Astrocyte (in vitro differentiated cells and primary cell): ENCODE results near the gene TGFB1I1. TPM values are rescaled to one million over a fixed set of nuclear protein-coding genes. Genes with fewer than 3 reads are reported as not detected.
A peak's percentile ranks its signal among the peaks of the same experiment; 100 is the strongest.

Source experiments
- DNase-seq: peaks from one replicate; pipeline ENCODE4 v3.0.0-alpha.2; 2010; ENCODE audit warnings: low read depth
- FAIRE-seq: peaks from 2 replicates; lab custom pipeline; 2011; peaks lifted over from hg19 to GRCh38; lab: Jason Lieb, UNC
- H2AFZ ChIP-seq: 2 replicates; pipeline ENCODE4 v1.6.0; 2012; ENCODE audit warnings: low read depth, low read length, inconsistent platforms
- H3K27ac ChIP-seq: 2 replicates; pipeline ENCODE4 v1.5.1; 2011; ENCODE audit warnings: low read depth, low read length, inconsistent platforms
- H3K27me3 ChIP-seq: 2 replicates; pipeline ENCODE4 v1.6.0; 2011; ENCODE audit warnings: low read length, inconsistent platforms; ENCODE audit not compliant: insufficient read depth
- H3K36me3 ChIP-seq: 2 replicates; pipeline ENCODE4 v1.5.1; 2011; ENCODE audit warnings: low read length, inconsistent platforms; ENCODE audit not compliant: insufficient read depth
- H3K4me1 ChIP-seq: 2 replicates; pipeline ENCODE4 v1.5.1; 2011; ENCODE audit warnings: low read length, inconsistent platforms; ENCODE audit not compliant: insufficient read depth
- H3K4me2 ChIP-seq: 2 replicates; pipeline ENCODE4 v1.6.0; 2012; ENCODE audit warnings: low read length, inconsistent platforms
- H3K4me3 ChIP-seq: 2 replicates; pipeline ENCODE4 v1.5.1; 2011; ENCODE audit warnings: low read depth, mild to moderate bottlenecking, low read length, inconsistent platforms; ENCODE audit not compliant: insufficient read depth
- H3K79me2 ChIP-seq: 2 replicates; pipeline ENCODE4 v1.6.0; 2012; ENCODE audit warnings: mild to moderate bottlenecking, low read length, inconsistent platforms; ENCODE audit not compliant: insufficient read depth
- H3K9ac ChIP-seq: 2 replicates; pipeline ENCODE4 v1.6.0; 2012; ENCODE audit warnings: mild to moderate bottlenecking, low read length, inconsistent platforms
- H3K9me3 ChIP-seq: 2 replicates; pipeline ENCODE4 v1.5.1; 2012; ENCODE audit warnings: low read depth, mild to moderate bottlenecking, low read length, inconsistent platforms; ENCODE audit not compliant: insufficient read depth
- H4K20me1 ChIP-seq: 2 replicates; pipeline ENCODE4 v1.6.0; 2012; ENCODE audit warnings: low read length, inconsistent platforms; ENCODE audit not compliant: insufficient read depth
- H3K27ac Mint-ChIP-seq: one replicate; pipeline ENCODE4 v1.8.0; 2021; ENCODE audit warnings: mild to moderate bottlenecking, mixed read lengths; ENCODE audit not compliant: unreplicated experiment
- H3K27me3 Mint-ChIP-seq: one replicate; pipeline ENCODE4 v1.8.0; 2021; ENCODE audit warnings: low read depth, mixed read lengths; ENCODE audit not compliant: unreplicated experiment
- H3K36me3 Mint-ChIP-seq: one replicate; pipeline ENCODE4 v1.8.0; 2021; ENCODE audit warnings: low read depth, mixed read lengths; ENCODE audit not compliant: unreplicated experiment
- H3K4me1 Mint-ChIP-seq: one replicate; pipeline ENCODE4 v1.8.0; 2021; ENCODE audit warnings: low read depth, mixed read lengths; ENCODE audit not compliant: unreplicated experiment
- H3K4me3 Mint-ChIP-seq: one replicate; pipeline ENCODE4 v1.8.0; 2021; ENCODE audit warnings: mild to moderate bottlenecking, moderate library complexity, mixed read lengths; ENCODE audit not compliant: unreplicated experiment
- H3K9me3 Mint-ChIP-seq: one replicate; pipeline ENCODE4 v1.8.0; 2021; ENCODE audit warnings: mild to moderate bottlenecking, mixed read lengths; ENCODE audit not compliant: unreplicated experiment
- EZH2 ChIP-seq: IDR thresholded peaks from 2 replicates; pipeline ENCODE4 v1.6.1; 2012; ENCODE audit warnings: mild to moderate bottlenecking, low read length, inconsistent platforms; ENCODE audit not compliant: insufficient read depth
- total RNA-seq: library from RNA; stranded (reverse); gene quantifications from 2 replicates; pipeline ENCODE4 v1.2.1, GENCODE V29; 2021
- TF ChIP-seq, protein P1 (sequence below): IDR thresholded peaks from 2 replicates; pipeline ENCODE4 v1.5.1; 2011; ENCODE audit warnings: low read depth, mild to moderate bottlenecking, inconsistent platforms, low read length, moderate library complexity; ENCODE audit not compliant: insufficient read depth

Gene TGFB1I1
- total RNA-seq, 1 donor from 2014 or later = 124 TPM

DNA sequence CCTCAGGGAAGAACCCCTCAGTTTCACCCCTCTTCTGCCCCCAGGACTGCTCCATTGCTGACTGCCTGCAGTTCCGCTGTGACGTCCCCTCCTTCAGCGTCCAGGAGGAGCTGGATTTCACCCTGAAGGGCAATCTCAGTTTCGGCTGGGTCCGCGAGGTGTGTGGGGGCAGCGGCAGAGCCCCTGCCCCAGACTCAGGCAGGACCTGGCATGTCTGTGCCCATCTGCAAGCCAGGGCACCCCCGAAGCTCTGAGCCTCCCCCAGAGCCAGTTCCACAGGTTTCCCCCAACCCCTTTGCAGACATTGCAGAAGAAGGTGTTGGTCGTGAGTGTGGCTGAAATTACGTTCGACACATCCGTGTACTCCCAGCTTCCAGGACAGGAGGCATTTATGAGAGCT lies 48.2 kb upstream of the TGFB1I1 start:
- no peaks in the 10 kb centered on the region for H3K27me3 ChIP-seq
- H4K20me1 ChIP-seq = no peaks in the 10 kb centered on the region
- peaks cover 41% of the 10 kb centered on the region for H3K27me3 Mint-ChIP-seq
- no peak overlapping the region for H3K27ac Mint-ChIP-seq
- no peaks in the 10 kb centered on the region for H3K36me3 ChIP-seq
- DNase-seq (no peak), FAIRE-seq (no peak)
- no peak overlapping the region for H3K27ac ChIP-seq
- no peak overlapping the region for H3K9ac ChIP-seq
- H3K4me3 ChIP-seq = no peak overlapping the region
- no peak overlapping the region for H2AFZ ChIP-seq
- no peaks in the 10 kb centered on the region for H3K4me1 ChIP-seq
- H3K9me3 ChIP-seq = no peaks in the 10 kb centered on the region
- peaks cover 36% of the 10 kb centered on the region for H3K9me3 Mint-ChIP-seq
- H3K4me1 Mint-ChIP-seq = no peaks in the 10 kb centered on the region
- H3K4me2 ChIP-seq = no peak overlapping the region
- TF ChIP-seq, protein P1, sequence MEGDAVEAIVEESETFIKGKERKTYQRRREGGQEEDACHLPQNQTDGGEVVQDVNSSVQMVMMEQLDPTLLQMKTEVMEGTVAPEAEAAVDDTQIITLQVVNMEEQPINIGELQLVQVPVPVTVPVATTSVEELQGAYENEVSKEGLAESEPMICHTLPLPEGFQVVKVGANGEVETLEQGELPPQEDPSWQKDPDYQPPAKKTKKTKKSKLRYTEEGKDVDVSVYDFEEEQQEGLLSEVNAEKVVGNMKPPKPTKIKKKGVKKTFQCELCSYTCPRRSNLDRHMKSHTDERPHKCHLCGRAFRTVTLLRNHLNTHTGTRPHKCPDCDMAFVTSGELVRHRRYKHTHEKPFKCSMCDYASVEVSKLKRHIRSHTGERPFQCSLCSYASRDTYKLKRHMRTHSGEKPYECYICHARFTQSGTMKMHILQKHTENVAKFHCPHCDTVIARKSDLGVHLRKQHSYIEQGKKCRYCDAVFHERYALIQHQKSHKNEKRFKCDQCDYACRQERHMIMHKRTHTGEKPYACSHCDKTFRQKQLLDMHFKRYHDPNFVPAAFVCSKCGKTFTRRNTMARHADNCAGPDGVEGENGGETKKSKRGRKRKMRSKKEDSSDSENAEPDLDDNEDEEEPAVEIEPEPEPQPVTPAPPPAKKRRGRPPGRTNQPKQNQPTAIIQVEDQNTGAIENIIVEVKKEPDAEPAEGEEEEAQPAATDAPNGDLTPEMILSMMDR = no peak
- no peak for TF ChIP-seq EZH2
- no peaks in the 10 kb centered on the region for H3K79me2 ChIP-seq
- H3K4me3 Mint-ChIP-seq = no peak overlapping the region
- H3K36me3 Mint-ChIP-seq = no peaks in the 10 kb centered on the region

DNA sequence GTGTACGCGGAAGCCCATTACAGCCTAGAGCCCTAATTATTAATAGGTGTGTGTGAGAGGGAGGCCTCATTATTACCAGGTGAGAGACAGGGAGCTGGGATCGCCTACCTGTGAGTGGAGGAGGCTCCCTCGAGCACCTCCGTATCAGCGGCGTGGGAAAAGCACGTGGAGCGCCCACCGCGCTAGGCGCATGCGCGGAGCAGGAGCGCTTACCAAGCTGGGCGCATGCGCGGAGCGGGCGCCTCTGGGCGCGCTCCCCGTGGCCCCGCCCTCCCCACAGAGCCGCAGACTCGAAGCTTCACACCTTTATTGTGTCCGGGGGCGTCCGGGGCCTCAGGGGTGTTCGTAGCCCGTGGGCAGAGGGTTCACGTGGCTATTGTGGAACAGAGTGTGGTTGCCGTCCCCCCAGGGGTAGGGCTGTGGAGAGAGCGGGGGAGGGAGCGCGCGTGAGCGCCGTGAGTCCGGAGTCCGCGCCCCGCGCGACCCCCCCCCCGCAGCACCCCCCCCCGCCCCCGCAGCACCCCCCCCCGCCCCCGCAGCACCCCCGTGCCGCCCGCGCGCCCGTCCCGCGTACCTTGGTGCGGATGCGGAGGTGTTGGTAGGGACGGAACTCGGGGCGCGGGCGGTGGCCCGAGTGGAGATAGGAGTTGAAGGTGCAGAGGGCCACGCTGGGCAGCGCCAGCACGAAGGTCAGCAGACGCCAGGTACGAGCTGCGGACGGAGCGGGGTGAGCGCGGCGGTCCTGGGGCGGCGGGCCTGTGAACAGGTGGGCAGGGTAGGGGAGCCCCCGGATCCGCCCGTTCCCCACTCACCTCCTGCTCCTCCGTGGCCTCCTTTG lies 44.3 kb upstream of the TGFB1I1 start:
- Mint-ChIP-seq H3K9me3 (peaks cover 21% of the 10 kb centered on the region), H3K27me3 (peaks cover 40% of the 10 kb centered on the region), H3K27ac (no peak overlapping the region), H3K4me3 (no peak overlapping the region), H3K36me3 (no peaks in the 10 kb centered on the region), H3K4me1 (no peaks in the 10 kb centered on the region)
- TF ChIP-seq, protein P1 = no peak
- no peak for TF ChIP-seq EZH2
- FAIRE-seq (no peak), DNase-seq (no peak)
- no peaks in the 10 kb centered on the region for H3K36me3 ChIP-seq
- no peak overlapping the region for H3K27ac ChIP-seq
- H3K27me3 ChIP-seq = no peaks in the 10 kb centered on the region
- H3K4me2 ChIP-seq = no peak overlapping the region
- H3K4me1 ChIP-seq = no peaks in the 10 kb centered on the region
- H3K9me3 ChIP-seq = no peaks in the 10 kb centered on the region
- H3K4me3 ChIP-seq = no peak overlapping the region
- H3K79me2 ChIP-seq = no peaks in the 10 kb centered on the region
- H2AFZ ChIP-seq = peak overlapping the region; percentile 41
- H4K20me1 ChIP-seq = no peaks in the 10 kb centered on the region
- no peak overlapping the region for H3K9ac ChIP-seq

DNA sequence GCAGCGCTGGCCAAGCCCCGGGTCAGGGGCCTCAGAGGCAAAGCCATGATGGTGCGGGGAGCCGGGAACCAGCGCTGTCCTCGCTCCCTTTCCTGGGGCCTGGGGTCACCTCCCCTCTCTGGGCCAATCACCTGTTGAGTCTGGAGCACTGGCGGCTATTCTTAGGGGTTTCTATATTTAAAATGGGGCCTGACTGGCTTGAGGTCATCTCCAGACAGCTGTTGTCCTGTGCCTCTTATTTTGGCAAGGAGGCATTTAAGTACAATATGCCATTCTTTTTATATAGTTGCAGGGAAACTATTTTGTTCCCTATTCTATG lies 43.7 kb upstream of the TGFB1I1 start, which contains the start of gene COX6A2:
COX6A2 (minus strand) TSS at position 82 of the 319 bp plus-strand sequence; CDS start at position 47, 35 bp downstream.
- Histone ChIP-seq H3K9me3 (no peaks in the 10 kb centered on the region), H3K4me2 (no peak within 1 kb of the TSS), H3K27me3 (no peaks in the 10 kb centered on the region), H3K4me1 (no peaks in the 10 kb centered on the region), H3K79me2 (no peaks in the 10 kb centered on the region), H3K36me3 (no peaks in the 10 kb centered on the region), H3K9ac (no peak within 1 kb of the TSS), H4K20me1 (no peaks in the 10 kb centered on the region), H3K4me3 (no peak within 1 kb of the TSS), H2AFZ (peak within 1 kb of the TSS; percentile 41), H3K27ac (no peak within 1 kb of the TSS)
- Mint-ChIP-seq H3K4me3 (no peak within 1 kb of the TSS), H3K4me1 (no peaks in the 10 kb centered on the region), H3K36me3 (no peaks in the 10 kb centered on the region), H3K27me3 (peaks cover 35% of the 10 kb centered on the region), H3K9me3 (peaks cover 20% of the 10 kb centered on the region), H3K27ac (no peak within 1 kb of the TSS)
- TF ChIP-seq, protein P1 = no peak
- TF ChIP-seq EZH2 = no peak
- DNase-seq (no peak), FAIRE-seq (no peak)
